Measurements from ENCODE around the gene FHIT. TPM values are rescaled to one million over a fixed set of nuclear protein-coding genes. Genes with fewer than 3 reads are reported as not detected.

FHIT gene
- total RNA-seq, 2 experiments from 2014 or later: 86.0 to 90.6 TPM

GRCh38 chr3:61239871-61240270 is 11.4 kb downstream of the FHIT start:
- no peak overlapping the region for H3K27ac ChIP-seq (ENCODE audit: low read depth in 1 of 2, low read length in 2 of 2)
- DNase-seq: no peak
- H3K36me3 ChIP-seq (ENCODE audit: insufficient read depth, low read length): no peaks in the 10 kb centered on the region
- no peak for ATAC-seq (ENCODE audit: poor library complexity)
- H3K36me3 Mint-ChIP-seq (ENCODE audit: low read depth): no peaks in the 10 kb centered on the region
- CTCF ChIA-PET: no interaction called here
- H3K9me3 Mint-ChIP-seq: no peaks in the 10 kb centered on the region
- intact Hi-C loops (cut with DNase I, micrococcal nuclease): loop anchor here in 1 of 2 experiments (10.0 kb wide), 1 partner anchor 1785 kb away; no protein-coding TSS in a partner anchor
- H3K4me1 ChIP-seq (ENCODE audit: insufficient read depth, low read length): no peaks in the 10 kb centered on the region
- TF ChIP-seq CTCF (IDR thresholded peaks at IDR 0.05): no peak
- no peak overlapping the region for H3K27ac Mint-ChIP-seq
- no peak overlapping the region for H3K4me3 ChIP-seq (ENCODE audit: low read length)
- POLR2A ChIA-PET: no interaction called here
- H3K4me3 Mint-ChIP-seq: no peak overlapping the region
- no peaks in the 10 kb centered on the region for H3K4me1 Mint-ChIP-seq (ENCODE audit: low read depth)
- no peaks in the 10 kb centered on the region for H3K27me3 Mint-ChIP-seq
- H3K27me3 ChIP-seq (ENCODE audit: control insufficient read depth in 1 of 2, insufficient read depth in 2 of 2, low read length in 2 of 2): no peaks in the 10 kb centered on the region
- no peaks in the 10 kb centered on the region for H3K9me3 ChIP-seq (ENCODE audit: control insufficient read depth in 1 of 2, insufficient read depth in 1 of 2, low read length in 2 of 2)

- Histone ChIP-seq H3K27me3 (ENCODE audit: control insufficient read depth in 1 of 2, insufficient read depth in 2 of 2, low read length in 2 of 2) (no peaks in the 10 kb centered on the region), H3K27ac (ENCODE audit: low read depth in 1 of 2, low read length in 2 of 2) (no peak overlapping the region), H3K4me1 (ENCODE audit: insufficient read depth, low read length) (no peaks in the 10 kb centered on the region), H3K36me3 (ENCODE audit: insufficient read depth, low read length) (no peaks in the 10 kb centered on the region), H3K4me3 (ENCODE audit: low read length) (no peak overlapping the region), H3K9me3 (ENCODE audit: control insufficient read depth in 1 of 2, insufficient read depth in 1 of 2, low read length in 2 of 2) (no peaks in the 10 kb centered on the region)
- Mint-ChIP-seq H3K4me3 (no peak overlapping the region), H3K4me1 (ENCODE audit: low read depth) (no peaks in the 10 kb centered on the region), H3K27me3 (no peaks in the 10 kb centered on the region), H3K36me3 (ENCODE audit: low read depth) (no peaks in the 10 kb centered on the region), H3K27ac (no peak overlapping the region), H3K9me3 (no peaks in the 10 kb centered on the region)
- DNase-seq: no peak
- no peak for TF ChIP-seq CTCF (IDR thresholded peaks at IDR 0.05)
- POLR2A ChIA-PET: no interaction called here
- ATAC-seq (ENCODE audit: poor library complexity): no peak
- CTCF ChIA-PET: no interaction called here
- intact Hi-C loops (cut with DNase I, micrococcal nuclease): no loop called here
Measured at GRCh38 chr3:61237858-61238257, 13.4 kb downstream of the FHIT start.

GRCh38 chr3:61236556-61236955 is 14.7 kb downstream of the FHIT start:
- no peaks in the 10 kb centered on the region for H3K27me3 Mint-ChIP-seq
- intact Hi-C loops (cut with DNase I, micrococcal nuclease): no loop called here
- Histone ChIP-seq H3K27ac (ENCODE audit: low read depth in 1 of 2, low read length in 2 of 2) (no peak overlapping the region), H3K4me1 (ENCODE audit: insufficient read depth, low read length) (no peaks in the 10 kb centered on the region), H3K27me3 (ENCODE audit: control insufficient read depth in 1 of 2, insufficient read depth in 2 of 2, low read length in 2 of 2) (no peaks in the 10 kb centered on the region), H3K9me3 (ENCODE audit: control insufficient read depth in 1 of 2, insufficient read depth in 1 of 2, low read length in 2 of 2) (no peaks in the 10 kb centered on the region), H3K36me3 (ENCODE audit: insufficient read depth, low read length) (no peaks in the 10 kb centered on the region), H3K4me3 (ENCODE audit: low read length) (no peak overlapping the region)
- TF ChIP-seq CTCF (IDR thresholded peaks at IDR 0.05): no peak
- POLR2A ChIA-PET: no interaction called here
- no peaks in the 10 kb centered on the region for H3K36me3 Mint-ChIP-seq (ENCODE audit: low read depth)
- CTCF ChIA-PET: no interaction called here
- ATAC-seq (ENCODE audit: poor library complexity) (no peak), DNase-seq (no peak)
- no peak overlapping the region for H3K4me3 Mint-ChIP-seq
- H3K4me1 Mint-ChIP-seq (ENCODE audit: low read depth): no peaks in the 10 kb centered on the region
- no peaks in the 10 kb centered on the region for H3K9me3 Mint-ChIP-seq
- H3K27ac Mint-ChIP-seq: no peak overlapping the region

Measured in CD4-positive, alpha-beta T cell (primary cell).